Smooth muscle cell (in vitro differentiated cells): ENCODE results near the gene SPAG9. TPM values are rescaled to one million over a fixed set of nuclear protein-coding genes. Genes with fewer than 3 reads are reported as not detected.

Experiments
- DNase-seq: peaks from one replicate; lab custom pipeline; 2025; ENCODE audit not compliant: unreplicated experiment; lab: John Stamatoyannopoulos, UW
- H2AFZ ChIP-seq: fragments of 200-600 bp; sonication (generic); 2 replicates; pipeline ENCODE4 v1.6.0; 2016; ENCODE audit warnings: antibody characterized with exemption, low read depth, mild to moderate bottlenecking
- H3F3A ChIP-seq: fragments of 200-600 bp; sonication (generic); 2 replicates; pipeline ENCODE4 v1.6.0; 2017; ENCODE audit warnings: antibody characterized with exemption, low read depth
- H3K27ac ChIP-seq: fragments of 200-600 bp; sonication (generic); 2 replicates; pipeline ENCODE4 v1.5.1; 2016; ENCODE audit warnings: low read depth, mild to moderate bottlenecking
- H3K27me3 ChIP-seq: fragments of 200-600 bp; sonication (generic); 2 replicates; pipeline ENCODE4 v1.6.1; 2016; ENCODE audit warnings: low read depth, mild to moderate bottlenecking
- H3K36me3 ChIP-seq: fragments of 200-600 bp; sonication (generic); 2 replicates; pipeline ENCODE4 v1.5.1; 2016; ENCODE audit warnings: low read depth
- H3K4me1 ChIP-seq: fragments of 200-600 bp; sonication (generic); 2 replicates; pipeline ENCODE4 v1.5.1; 2016; ENCODE audit warnings: low read depth
- H3K4me2 ChIP-seq: fragments of 200-600 bp; sonication (generic); 2 replicates; pipeline ENCODE4 v1.6.0; 2016; ENCODE audit warnings: mild to moderate bottlenecking
- H3K4me3 ChIP-seq: fragments of 200-600 bp; sonication (generic); 2 replicates; pipeline ENCODE4 v1.5.1; 2016; ENCODE audit warnings: mild to moderate bottlenecking
- H3K79me2 ChIP-seq: fragments of 200-600 bp; sonication (generic); 2 replicates; pipeline ENCODE4 v1.6.0; 2016; ENCODE audit warnings: low read depth, mild to moderate bottlenecking
- H3K9ac ChIP-seq: fragments of 200-600 bp; sonication (generic); 2 replicates; pipeline ENCODE4 v1.6.0; 2016; ENCODE audit warnings: low read depth
- H3K9me3 ChIP-seq: fragments of 200-600 bp; sonication (generic); replicated peaks from 2 replicates; pipeline ENCODE4 v1.5.1; 2016; ENCODE audit warnings: low read depth
- H4K20me1 ChIP-seq: fragments of 200-600 bp; sonication (generic); 2 replicates; pipeline ENCODE4 v1.6.0; 2016; ENCODE audit warnings: low read depth
- CTCF ChIP-seq: fragments of 200-600 bp; sonication (generic); IDR thresholded peaks from 2 replicates; pipeline ENCODE4 v1.5.1; 2017; ENCODE audit warnings: borderline replicate concordance, mild to moderate bottlenecking, antibody characterized with exemption; ENCODE audit not compliant: insufficient read depth, poor library complexity, severe bottlenecking
- WGBS: methylation state at CpG from one replicate; pipeline ENCODE4 v1.1.7; 2016; ENCODE audit warnings: low lambda C conversion rate; 5-methylcytosine and 5-hydroxymethylcytosine counted together
- polyA plus RNA-seq: library from polyadenylated mRNA; unstranded; fragments of >200 nt; fragmentation: Nextera tagmentation; extraction: Ambion mirVana; gene quantifications from 2 replicates; pipeline ENCODE4 v1.2.1, GENCODE V29; 2016
- total RNA-seq: library from RNA; depleted of rRNA; stranded (reverse); fragments of >200 nt; gene quantifications from 2 replicates; pipeline ENCODE4 v1.2.3, GENCODE V29; 2014

Gene SPAG9
- total and polyA plus RNA-seq, 2 experiments from 2014 or later: 29.1 to 64.8 TPM

GRCh38 chr17:51107778-51108177 lies 12.9 kb downstream of the SPAG9 start:
- 100% methylated on average over 1 of the region's 1 CpG for WGBS
- DNase-seq: no peak
- no peaks in the 10 kb centered on the region for H3K27me3 ChIP-seq
- H3K9ac ChIP-seq: no peak overlapping the region
- no peaks in the 10 kb centered on the region for H3K9me3 ChIP-seq
- H2AFZ ChIP-seq: no peak overlapping the region
- H3K4me3 ChIP-seq: no peak overlapping the region
- H3K27ac ChIP-seq: no peak overlapping the region
- H3K36me3 ChIP-seq: no peaks in the 10 kb centered on the region
- peaks cover 83% of the 10 kb centered on the region for H3K79me2 ChIP-seq
- H3K4me1 ChIP-seq: no peaks in the 10 kb centered on the region
- no peak overlapping the region for H3K4me2 ChIP-seq
- H4K20me1 ChIP-seq: peaks cover 95% of the 10 kb centered on the region
- no peaks in the 10 kb centered on the region for H3F3A ChIP-seq
- no peak for TF ChIP-seq CTCF

- Histone ChIP-seq H4K20me1 (peaks cover 90% of the 10 kb centered on the region), H3K79me2 (peaks cover 72% of the 10 kb centered on the region), H3K36me3 (no peaks in the 10 kb centered on the region), H3K9me3 (no peaks in the 10 kb centered on the region), H2AFZ (no peak overlapping the region), H3K27ac (no peak overlapping the region), H3K9ac (no peak overlapping the region), H3F3A (no peaks in the 10 kb centered on the region), H3K27me3 (no peaks in the 10 kb centered on the region), H3K4me1 (no peaks in the 10 kb centered on the region), H3K4me3 (no peak overlapping the region), H3K4me2 (no peak overlapping the region)
- TF ChIP-seq CTCF: no peak
- WGBS: 90% methylated on average over 2 of the region's 2 CpGs
- no peak for DNase-seq
Measured at GRCh38 chr17:51103451-51103850, 17.2 kb downstream of the SPAG9 start.

- H3K79me2 ChIP-seq: peaks cover 72% of the 10 kb centered on the region
- no peak overlapping the region for H3K4me2 ChIP-seq
- no peak overlapping the region for H2AFZ ChIP-seq
- no peaks in the 10 kb centered on the region for H3K36me3 ChIP-seq
- H4K20me1 ChIP-seq: peaks cover 90% of the 10 kb centered on the region
- H3F3A ChIP-seq: no peaks in the 10 kb centered on the region
- H3K4me1 ChIP-seq: no peaks in the 10 kb centered on the region
- TF ChIP-seq CTCF: no peak
- DNase-seq: no peak
- H3K4me3 ChIP-seq: no peak overlapping the region
- no peak overlapping the region for H3K27ac ChIP-seq
- no peaks in the 10 kb centered on the region for H3K9me3 ChIP-seq
- H3K9ac ChIP-seq: no peak overlapping the region
- 96% methylated on average over 3 of the region's 3 CpGs for WGBS
- no peaks in the 10 kb centered on the region for H3K27me3 ChIP-seq
Measured at GRCh38 chr17:51103050-51103449, 17.6 kb downstream of the SPAG9 start.

GRCh38 chr17:51097708-51098446 lies 22.8 kb downstream of the SPAG9 start:
- no peak for TF ChIP-seq CTCF
- Histone ChIP-seq H3K9ac (no peak overlapping the region), H3F3A (no peaks in the 10 kb centered on the region), H3K27ac (no peak overlapping the region), H3K4me1 (no peaks in the 10 kb centered on the region), H3K9me3 (no peaks in the 10 kb centered on the region), H3K79me2 (peaks cover 83% of the 10 kb centered on the region), H2AFZ (no peak overlapping the region), H3K4me2 (no peak overlapping the region), H3K27me3 (no peaks in the 10 kb centered on the region), H4K20me1 (peaks cover 91% of the 10 kb centered on the region), H3K36me3 (no peaks in the 10 kb centered on the region), H3K4me3 (no peak overlapping the region)
- no peak for DNase-seq
- WGBS: 96% methylated on average over 4 of the region's 4 CpGs
